ENCODE results near the gene ICA1. TPM values are rescaled to one million over a fixed set of nuclear protein-coding genes. Genes with fewer than 3 reads are reported as not detected.
A peak's percentile ranks its signal among the peaks of the same experiment; 100 is the strongest.

Gene ICA1
- polyA plus RNA-seq, 1 donor (not counting 4 experiments of a cell fraction or from before 2014, with no cell fraction given): 1.9 TPM

DNA sequence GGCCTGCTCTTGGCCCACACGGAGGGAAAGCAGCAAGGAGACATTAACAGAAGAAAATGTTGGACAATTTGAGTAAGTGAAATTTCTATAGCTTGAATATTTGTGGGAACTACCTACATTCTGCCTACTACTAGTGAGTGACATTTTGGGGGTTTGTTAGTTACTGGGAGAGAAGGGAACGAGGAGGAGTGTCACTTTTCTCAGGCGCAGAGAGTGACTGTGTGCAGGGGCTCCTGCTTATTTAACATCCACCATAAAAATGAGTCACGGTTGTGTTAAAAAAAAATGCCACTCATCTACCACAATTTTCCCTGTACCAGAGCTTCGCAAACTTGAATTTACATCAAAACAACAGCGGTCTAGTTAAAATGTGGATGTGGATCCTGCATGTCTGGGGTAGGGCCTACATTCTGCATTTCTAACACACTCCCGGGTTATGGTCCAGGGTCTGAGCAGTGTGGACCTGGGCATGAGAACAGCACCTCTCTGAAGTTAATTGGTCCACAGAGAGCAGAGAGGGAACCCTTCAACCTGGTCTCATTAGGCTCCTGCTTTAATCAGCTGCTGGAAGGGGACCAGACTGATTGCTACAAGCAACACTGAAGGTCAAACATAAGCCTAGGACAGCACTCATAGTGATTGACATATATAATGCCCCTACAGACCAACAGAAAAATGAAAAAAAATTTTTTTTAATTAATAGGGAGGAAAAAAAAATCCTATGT is 41.4 kb downstream of the ICA1 start:
- H3K9ac ChIP-seq (ENCODE audit: control insufficient read depth, extremely low read depth, insufficient read depth, low read length): no peak overlapping the region
- TF ChIP-seq, protein P1, sequence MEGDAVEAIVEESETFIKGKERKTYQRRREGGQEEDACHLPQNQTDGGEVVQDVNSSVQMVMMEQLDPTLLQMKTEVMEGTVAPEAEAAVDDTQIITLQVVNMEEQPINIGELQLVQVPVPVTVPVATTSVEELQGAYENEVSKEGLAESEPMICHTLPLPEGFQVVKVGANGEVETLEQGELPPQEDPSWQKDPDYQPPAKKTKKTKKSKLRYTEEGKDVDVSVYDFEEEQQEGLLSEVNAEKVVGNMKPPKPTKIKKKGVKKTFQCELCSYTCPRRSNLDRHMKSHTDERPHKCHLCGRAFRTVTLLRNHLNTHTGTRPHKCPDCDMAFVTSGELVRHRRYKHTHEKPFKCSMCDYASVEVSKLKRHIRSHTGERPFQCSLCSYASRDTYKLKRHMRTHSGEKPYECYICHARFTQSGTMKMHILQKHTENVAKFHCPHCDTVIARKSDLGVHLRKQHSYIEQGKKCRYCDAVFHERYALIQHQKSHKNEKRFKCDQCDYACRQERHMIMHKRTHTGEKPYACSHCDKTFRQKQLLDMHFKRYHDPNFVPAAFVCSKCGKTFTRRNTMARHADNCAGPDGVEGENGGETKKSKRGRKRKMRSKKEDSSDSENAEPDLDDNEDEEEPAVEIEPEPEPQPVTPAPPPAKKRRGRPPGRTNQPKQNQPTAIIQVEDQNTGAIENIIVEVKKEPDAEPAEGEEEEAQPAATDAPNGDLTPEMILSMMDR (optimal IDR thresholded peaks at IDR 0.05 in 1 of 3, IDR thresholded peaks at IDR 0.05 in 1 of 3, conservative IDR thresholded peaks at IDR 0.05 in 1 of 3; ENCODE audit: extremely low read depth in 1 of 3, insufficient read depth in 2 of 3, low read length in 3 of 3): no peak
- no peak for TF ChIP-seq EZH2 (IDR thresholded peaks at IDR 0.05; ENCODE audit: low read length)
- H3K79me2 ChIP-seq (ENCODE audit: control insufficient read depth, insufficient read depth, low read length): no peaks in the 10 kb centered on the region
- no peaks in the 10 kb centered on the region for H3K9me3 ChIP-seq (ENCODE audit: control insufficient read depth, low read depth, low read length)
- H4K20me1 ChIP-seq (ENCODE audit: control insufficient read depth, extremely low read depth, insufficient read depth, low read length): no peaks in the 10 kb centered on the region
- no peaks in the 10 kb centered on the region for H3K9me1 ChIP-seq (ENCODE audit: control insufficient read depth, extremely low read depth, insufficient read depth, low read length)
- no peak overlapping the region for H3K4me3 ChIP-seq (ENCODE audit: control insufficient read depth in 2 of 3, extremely low read depth in 1 of 3, insufficient read depth in 2 of 3, low read depth in 1 of 3, low read length in 3 of 3)
- no peaks in the 10 kb centered on the region for H3K4me1 ChIP-seq (ENCODE audit: control insufficient read depth, extremely low read depth, insufficient read depth, low read length)
- dilution Hi-C loops (cut with MboI; ENCODE audit: extremely low pct_ligation_motif_present, low sequenced_read_pairs): no loop called here
- no peak for FAIRE-seq
- no peak overlapping the region for H2AFZ ChIP-seq (ENCODE audit: control insufficient read depth, low read length)
- DNase-seq (ENCODE audit: low read depth, low spot score): no peak
- no peak overlapping the region for H3K27ac ChIP-seq (ENCODE audit: control insufficient read depth, insufficient read depth, low read length)
- H3K27me3 ChIP-seq (ENCODE audit: control insufficient read depth, extremely low read depth, insufficient read depth, low read length): no peaks in the 10 kb centered on the region
- H3K4me2 ChIP-seq (ENCODE audit: control insufficient read depth, extremely low read depth, insufficient read depth, low read depth, low read length): no peak overlapping the region
- H3K36me3 ChIP-seq (ENCODE audit: control insufficient read depth in 2 of 2, extremely low read depth in 1 of 2, insufficient read depth in 2 of 2, low read length in 2 of 2): no peaks in the 10 kb centered on the region

DNA sequence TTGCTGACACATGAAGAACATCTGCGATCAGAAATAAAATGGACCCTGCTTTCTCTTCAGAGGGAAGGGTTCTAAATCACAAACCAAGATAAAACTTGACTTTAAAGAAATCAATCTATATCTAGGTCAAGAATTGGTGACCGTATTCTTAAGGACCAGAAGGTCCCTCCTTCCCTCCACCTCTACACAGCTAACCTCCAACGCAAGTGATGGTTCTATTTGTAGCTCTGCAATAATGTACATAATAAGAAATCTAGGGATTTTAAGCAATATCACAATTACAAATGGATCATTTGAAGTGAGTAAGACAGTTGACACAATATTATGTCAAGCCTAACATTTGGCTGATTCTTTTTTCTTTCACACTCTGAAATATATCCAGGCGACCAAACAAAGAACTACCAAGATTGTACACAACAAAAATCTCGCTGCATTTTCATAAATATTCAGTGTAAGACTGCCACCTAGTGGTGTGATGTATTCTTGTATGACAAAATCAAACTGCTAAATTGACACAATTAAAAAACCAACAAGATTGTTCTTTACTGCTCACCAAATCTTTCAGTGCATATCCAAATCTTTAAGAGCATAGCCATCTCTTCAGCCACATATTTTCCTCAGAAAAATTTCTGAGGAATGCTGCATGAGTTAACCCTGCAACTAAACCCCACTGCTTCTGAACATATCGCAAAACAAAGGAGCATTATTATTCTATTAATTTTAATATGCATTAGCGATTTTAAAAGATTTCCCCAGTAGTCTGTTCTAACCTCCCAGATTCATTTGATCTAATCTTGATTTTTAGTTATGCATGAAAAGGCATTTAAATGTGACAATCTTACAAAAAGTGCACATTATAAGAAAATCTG is 44.5 kb downstream of the ICA1 start:
- no peak for FAIRE-seq
- dilution Hi-C loops (cut with MboI; ENCODE audit: extremely low pct_ligation_motif_present, low sequenced_read_pairs): no loop called here

More for the DNA sequence above, 44.5 kb downstream of the ICA1 start:
- Histone ChIP-seq H3K4me1 (ENCODE audit: control insufficient read depth, extremely low read depth, insufficient read depth, low read length) (no peaks in the 10 kb centered on the region), H3K27me3 (ENCODE audit: control insufficient read depth, extremely low read depth, insufficient read depth, low read length) (no peaks in the 10 kb centered on the region), H3K36me3 (ENCODE audit: control insufficient read depth in 2 of 2, extremely low read depth in 1 of 2, insufficient read depth in 2 of 2, low read length in 2 of 2) (no peaks in the 10 kb centered on the region), H4K20me1 (ENCODE audit: control insufficient read depth, extremely low read depth, insufficient read depth, low read length) (no peaks in the 10 kb centered on the region), H3K4me3 (ENCODE audit: control insufficient read depth in 2 of 3, extremely low read depth in 1 of 3, insufficient read depth in 2 of 3, low read depth in 1 of 3, low read length in 3 of 3) (no peak overlapping the region), H3K79me2 (ENCODE audit: control insufficient read depth, insufficient read depth, low read length) (no peaks in the 10 kb centered on the region), H3K9me3 (ENCODE audit: control insufficient read depth, low read depth, low read length) (no peaks in the 10 kb centered on the region), H3K9ac (ENCODE audit: control insufficient read depth, extremely low read depth, insufficient read depth, low read length) (no peak overlapping the region), H3K4me2 (ENCODE audit: control insufficient read depth, extremely low read depth, insufficient read depth, low read depth, low read length) (no peak overlapping the region), H3K27ac (ENCODE audit: control insufficient read depth, insufficient read depth, low read length) (no peak overlapping the region), H2AFZ (ENCODE audit: control insufficient read depth, low read length) (no peak overlapping the region), H3K9me1 (ENCODE audit: control insufficient read depth, extremely low read depth, insufficient read depth, low read length) (no peaks in the 10 kb centered on the region)
- TF ChIP-seq EZH2 (IDR thresholded peaks at IDR 0.05; ENCODE audit: low read length): no peak
- TF ChIP-seq, protein P1 (optimal IDR thresholded peaks at IDR 0.05 in 1 of 3, IDR thresholded peaks at IDR 0.05 in 1 of 3, conservative IDR thresholded peaks at IDR 0.05 in 1 of 3; ENCODE audit: extremely low read depth in 1 of 3, insufficient read depth in 2 of 3, low read length in 3 of 3): peak in 1 of 3 experiments; percentile 48
- DNase-seq (ENCODE audit: low read depth, low spot score): no peak

Measured in keratinocyte (primary cell).